K562 (cell line): ENCODE results near the gene ST7. TPM values are rescaled to one million over a fixed set of nuclear protein-coding genes. Genes with fewer than 3 reads are reported as not detected.

Source experiments
- ATAC-seq: fragments of 200-7000 bp; cut with Tn5 transposase; 3 replicates; pipeline ENCODE4 v1.9.1; 2020; ENCODE audit warnings: moderate library complexity
- BruUV-seq: library from RNA; stranded (reverse); fragments of 400-500 nt; replicated peaks from 2 replicates; lab custom pipeline; 2021; lab: Mats Ljungman, UMichigan
- CTCF ChIA-PET: fragments of 300-600 bp; formaldehyde crosslinking; extraction: SDS; loops from one replicate; lab custom pipeline; 2021; ENCODE audit warnings: low intra/inter-chr PET ratio; lab: Yijun Ruan, JAX
- POLR2A ChIA-PET: fragments of 300-600, 350-650 bp; sonication (Branson Sonifier 250); formaldehyde crosslinking; extraction: SDS; loops from one replicate; lab custom pipeline; 2021; ENCODE audit warnings: antibody characterized with exemption, inconsistent platforms; lab: Yijun Ruan, JAX
- DNase-seq, 4 experiments: peaks; one replicate each; pipeline versions ENCODE4 v3.0.0 to v3.0.0-alpha.2; 2011 to 2018; ENCODE audit warnings: low spot score in 3 of 4, mixed read lengths in 3 of 4; ENCODE audit errors: extremely low read depth in 1 of 4
- FAIRE-seq: peaks from 2 replicates; lab custom pipeline; 2011; peaks lifted over from hg19 to GRCh38; lab: Jason Lieb, UNC
- H2AFZ ChIP-seq: 2 replicates; pipeline ENCODE4 v1.6.0; 2011; ENCODE audit warnings: low read depth, low read length, control low read depth, inconsistent platforms
- H3K27ac ChIP-seq: fragments of 200-600 bp; 3 replicates; pipeline ENCODE4 v1.8.0; 2011; ENCODE audit warnings: low read depth, mild to moderate bottlenecking, control low read depth, inconsistent platforms, low read length, moderate library complexity, mixed read lengths; ENCODE audit errors: extremely low read depth
- H3K27me3 ChIP-seq, 2 experiments: fragments of 300-600 bp in 1 of 2; 2 replicates in 1 of 2; 3 replicates in 1 of 2; pipeline versions ENCODE4 v1.6.0 to v1.8.0; 2011; ENCODE audit warnings: inconsistent platforms in 2 of 2, low read length in 2 of 2, mild to moderate bottlenecking in 1 of 2, mixed read lengths in 1 of 2, moderate library complexity in 1 of 2; ENCODE audit not compliant: control insufficient read depth in 2 of 2, insufficient read depth in 2 of 2
- H3K36me3 ChIP-seq: fragments of 300-600 bp; 3 replicates; pipeline ENCODE4 v1.8.0; 2011; ENCODE audit warnings: mild to moderate bottlenecking, low read length, inconsistent platforms; ENCODE audit not compliant: control insufficient read depth, insufficient read depth
- H3K4me1 ChIP-seq, 2 experiments: fragments of 200-600 bp in 1 of 2; replicated peaks in 1 of 2; 2 replicates in 1 of 2; 3 replicates in 1 of 2; pipeline versions ENCODE4 v1.5.1 to v1.8.0; 2011; ENCODE audit warnings: inconsistent platforms in 2 of 2, low read length in 2 of 2, mild to moderate bottlenecking in 1 of 2, mixed read lengths in 1 of 2, moderate library complexity in 1 of 2; ENCODE audit not compliant: control insufficient read depth in 2 of 2, insufficient read depth in 2 of 2
- H3K4me2 ChIP-seq: 2 replicates; pipeline ENCODE4 v1.6.1; 2011; ENCODE audit warnings: low read length, control low read depth, inconsistent platforms, mixed read lengths; ENCODE audit not compliant: insufficient read depth
- H3K4me3 ChIP-seq: fragments of 200-600 bp; sonication (generic), shearing (Covaris generic); 2 replicates; pipeline ENCODE4 v1.5.1; 2016; ENCODE audit warnings: control low read depth, inconsistent platforms
- H3K79me2 ChIP-seq: fragments of 200-600 bp; 3 replicates; pipeline ENCODE4 v1.8.0; 2011; ENCODE audit warnings: low read length, inconsistent platforms; ENCODE audit not compliant: control insufficient read depth, insufficient read depth
- H3K9ac ChIP-seq, 2 experiments: 2 replicates each; pipeline versions ENCODE4 v1.6.0 to v1.6.1; 2011; ENCODE audit warnings: low read depth in 2 of 2, low read length in 2 of 2, control low read depth in 1 of 2, inconsistent platforms in 1 of 2, mild to moderate bottlenecking in 1 of 2, mixed read lengths in 1 of 2; ENCODE audit not compliant: insufficient read depth in 1 of 2
- H3K9me1 ChIP-seq: one replicate; pipeline ENCODE4 v1.6.0; 2011; ENCODE audit warnings: inconsistent platforms, mild to moderate bottlenecking, low read length, moderate library complexity; ENCODE audit not compliant: control insufficient read depth, insufficient read depth
- H3K9me3 ChIP-seq: replicated peaks from 2 replicates; pipeline ENCODE4 v1.5.1; 2011; ENCODE audit warnings: low read depth, low read length, inconsistent platforms; ENCODE audit not compliant: control insufficient read depth, insufficient read depth
- H4K20me1 ChIP-seq: replicated peaks from 2 replicates; pipeline ENCODE4 v1.6.1; 2011; ENCODE audit warnings: low read length, inconsistent platforms, mixed read lengths; ENCODE audit not compliant: control insufficient read depth, insufficient read depth
- CBX3 ChIP-seq, 2 experiments: IDR thresholded peaks; 1 replicate in 1 of 2; 2 replicates in 1 of 2; pipeline ENCODE4 v1.6.1; 2012; ENCODE audit warnings: inconsistent platforms in 2 of 2, low read length in 2 of 2, borderline replicate concordance in 1 of 2, control low read depth in 1 of 2
- FOXK2 ChIP-seq, 2 experiments: fragments of 450-650 bp; IDR thresholded peaks in 1 of 2; conservative IDR thresholded peaks in 1 of 2; 2 replicates each; pipeline ENCODE4 v1.6.1; 2016; ENCODE audit warnings: low read depth in 2 of 2, mild to moderate bottlenecking in 1 of 2
- GATA2 ChIP-seq: sonication (generic); formaldehyde crosslinking; IDR thresholded peaks from 2 replicates; pipeline ENCODE4 v1.4.0; 2020; ENCODE audit warnings: mild to moderate bottlenecking, missing genetic modification reagents
- JUNB ChIP-seq: fragments of 450-650 bp; formaldehyde crosslinking; conservative IDR thresholded peaks from 2 replicates; pipeline ENCODE4 v1.4.0; 2020; ENCODE audit warnings: mild to moderate bottlenecking
- KAT7 ChIP-seq: sonication (generic); formaldehyde crosslinking; IDR thresholded peaks from 2 replicates; pipeline ENCODE4 v1.8.0; 2022; ENCODE audit warnings: missing genetic modification reagents, mild to moderate bottlenecking, borderline replicate concordance
- SLC30A9 ChIP-seq: fragments of 250-450 bp; sonication (Bioruptor Pico); IDR thresholded peaks from 2 replicates; pipeline ENCODE4 v1.8.0; 2022; ENCODE audit warnings: mild to moderate bottlenecking, moderate library complexity
- SMAD4 ChIP-seq: fragments of 250-450 bp; sonication (Bioruptor Pico); conservative IDR thresholded peaks from 2 replicates; pipeline ENCODE4 v1.8.0; 2021; ENCODE audit warnings: inconsistent platforms, mild to moderate bottlenecking, moderate library complexity
- TCF7L2 ChIP-seq: fragments of 150-350 bp; IDR thresholded peaks from 2 replicates; pipeline ENCODE4 v1.6.1; 2016; ENCODE audit warnings: low read depth, mild to moderate bottlenecking, low read length, moderate library complexity
- TGIF2 ChIP-seq: sonication (generic); formaldehyde crosslinking; IDR thresholded peaks from 2 replicates; pipeline ENCODE4 v1.8.1; 2022; ENCODE audit warnings: mild to moderate bottlenecking, missing genetic modification reagents, moderate library complexity
- ZBTB43 ChIP-seq: sonication (generic); formaldehyde crosslinking; IDR thresholded peaks from 2 replicates; pipeline ENCODE4 v1.8.0; 2023; ENCODE audit warnings: mild to moderate bottlenecking, missing genetic modification reagents
- ZNF408 ChIP-seq: fragments of 250-450 bp; sonication (Bioruptor Pico); IDR thresholded peaks from 2 replicates; pipeline ENCODE4 v1.4.0; 2020; ENCODE audit warnings: low read depth, mild to moderate bottlenecking, moderate library complexity
- ZNF551 ChIP-seq: fragments of 250-450 bp; sonication (Bioruptor Pico); IDR thresholded peaks from 2 replicates; pipeline ENCODE4 v1.5.0; 2021; ENCODE audit warnings: mild to moderate bottlenecking, moderate library complexity
- ZNF584 ChIP-seq: fragments of 200-800 bp; sonication (Bioruptor generic); IDR thresholded peaks from 2 replicates; pipeline ENCODE4 v1.6.1; 2016; ENCODE audit warnings: low read depth, mild to moderate bottlenecking, missing genetic modification characterization, missing compliant biosample characterization
- ZNF644 ChIP-seq: fragments of 200-800 bp; sonication (Bioruptor generic); IDR thresholded peaks from 2 replicates; pipeline ENCODE4 v1.6.1; 2016; ENCODE audit warnings: low read depth, missing genetic modification characterization, missing compliant biosample characterization
- WGBS: fragments of 100-300 bp; shearing (Covaris generic); methylation state at CpG from one replicate; pipeline ENCODE4 v1.1.6; 2016; ENCODE audit warnings: low coverage, mixed read lengths; ENCODE audit not compliant: insufficient coverage; ENCODE audit errors: missing lambda C conversion rate; 5-methylcytosine and 5-hydroxymethylcytosine counted together
- in situ Hi-C: fragments of 300-500 bp; cut with MboI; formaldehyde crosslinking; loops from 4 replicates; pipeline ENCODE4 v1.15.0; 2018; ENCODE audit warnings: inconsistent platforms, mixed read lengths
- intact Hi-C: fragments of 100-400 bp; cut with micrococcal nuclease; formaldehyde crosslinking; loops from 2 replicates; pipeline ENCODE4 v1.14.2; 2022
- polyA plus RNA-seq, 8 experiments: library from polyadenylated mRNA; depleted of rRNA in 4 of 8; stranded (reverse) in 5 of 8; unstranded in 3 of 8; fragments of >200 nt; fragmentation: Nextera tagmentation in 2 of 8; fragmentation: Illumina TruSeq in 1 of 8; extraction: Ambion mirVana in 2 of 8; extraction: Trizol in 1 of 8; gene quantifications; 2 replicates each; pipeline versions ENCODE4 v1.2.1 to v1.2.3, GENCODE V29; 2011 to 2014; ENCODE audit warnings: inconsistent platforms in 1 of 8, missing spikeins in 1 of 8
- total RNA-seq, 7 experiments: library from RNA; depleted of rRNA in 6 of 7; stranded (reverse); fragments of >200 nt in 6 of 7; fragmentation: Illumina TruSeq in 2 of 7; extraction: Trizol in 2 of 7; gene quantifications; 2 replicates each; pipeline versions ENCODE4 v1.2.1 to v1.2.3, GENCODE V29; 2011 to 2021; ENCODE audit warnings: low replicate concordance in 1 of 7
- TF ChIP-seq, protein P1 (sequence below): fragments of 450-650 bp; conservative IDR thresholded peaks from 2 replicates; pipeline ENCODE4 v1.6.1; 2016; ENCODE audit warnings: missing genetic modification characterization, low read depth, mild to moderate bottlenecking, missing compliant biosample characterization, moderate library complexity

Gene ST7
- total and polyA plus RNA-seq, 9 of the 15 experiments (the other 6 are each of a cell fraction or from before 2014, with no cell fraction given), result 23.9 to 56.3 (median 36.9) TPM

GRCh38 chr7:117135553-117135891, 182.2 kb downstream of the ST7 start:
- no peak for FAIRE-seq
- Histone ChIP-seq H3K27me3 (no peaks in the 10 kb centered on the region), H3K4me2 (no peak overlapping the region), H3K36me3 (peaks cover 95% of the 10 kb centered on the region), H3K27ac (no peak overlapping the region), H3K4me1 (no peaks in the 10 kb centered on the region), H3K9me3 (no peaks in the 10 kb centered on the region), H3K9ac (no peak overlapping the region), H3K4me3 (no peak overlapping the region), H4K20me1 (no peaks in the 10 kb centered on the region), H2AFZ (no peak overlapping the region), H3K79me2 (no peaks in the 10 kb centered on the region), H3K9me1 (no peaks in the 10 kb centered on the region)
- CTCF ChIA-PET, result no interaction called here
- in situ Hi-C loops, result no loop called here
- no peak for ATAC-seq
- BruUV-seq, result no TSS peak
- intact Hi-C loops, result no loop called here
- no peak for DNase-seq
- TF ChIP-seq ZNF644 (tag) (no peak), KAT7 (CRISPR knock-in tag) (0 out of 2 replicates have a peak, but pooled peaks have one; percentile 29)
- POLR2A ChIA-PET, result interaction anchor here (0.7 to 3.3 kb wide), 5 partner anchors 10 to 206 kb away, joined by 3 to 11 read pairs (median 4); no protein-coding TSS in a partner anchor
- 100% methylated on average over 1 of the region's 1 CpG for WGBS

GRCh38 chr7:117137868-117138267, 184.6 kb downstream of the ST7 start:
- POLR2A ChIA-PET, result interaction anchor here (0.6 to 1.0 kb wide), 2 partner anchors 8 to 336 kb away, joined by 3 read pairs; no protein-coding TSS in a partner anchor
- BruUV-seq, result no TSS peak
- TF ChIP-seq FOXK2 (conservative IDR thresholded peaks at IDR 0.05 in 1 of 2, IDR thresholded peaks at IDR 0.05 in 1 of 2; ENCODE audit: low read depth in 2 of 2), result no peak
- no peak for TF ChIP-seq TGIF2 (CRISPR knock-in tag)
- TF ChIP-seq ZNF551 (CRISPR knock-in tag), result no peak
- no peak for TF ChIP-seq SLC30A9 (CRISPR knock-in tag)
- no peak for TF ChIP-seq JUNB (CRISPR knock-in tag)
- TF ChIP-seq ZNF584 (CRISPR knock-in tag), result no peak
- TF ChIP-seq, protein P1, sequence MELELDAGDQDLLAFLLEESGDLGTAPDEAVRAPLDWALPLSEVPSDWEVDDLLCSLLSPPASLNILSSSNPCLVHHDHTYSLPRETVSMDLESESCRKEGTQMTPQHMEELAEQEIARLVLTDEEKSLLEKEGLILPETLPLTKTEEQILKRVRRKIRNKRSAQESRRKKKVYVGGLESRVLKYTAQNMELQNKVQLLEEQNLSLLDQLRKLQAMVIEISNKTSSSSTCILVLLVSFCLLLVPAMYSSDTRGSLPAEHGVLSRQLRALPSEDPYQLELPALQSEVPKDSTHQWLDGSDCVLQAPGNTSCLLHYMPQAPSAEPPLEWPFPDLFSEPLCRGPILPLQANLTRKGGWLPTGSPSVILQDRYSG, result no peak
- TF ChIP-seq SMAD4 (CRISPR knock-in tag), result no peak
- no peak for TF ChIP-seq GATA2 (CRISPR knock-in tag)
- TF ChIP-seq ZBTB43, result no peak
- TF ChIP-seq TCF7L2, result no peak
- TF ChIP-seq ZNF408 (CRISPR knock-in tag), result no peak
- no peak for TF ChIP-seq CBX3 (IDR thresholded peaks at IDR 0.05; ENCODE audit: borderline replicate concordance in 1 of 2, low read length in 2 of 2)

More at GRCh38 chr7:117137868-117138267, 184.6 kb downstream of the ST7 start:
- Histone ChIP-seq H3K4me3 (no peak overlapping the region), H3K27ac (no peak overlapping the region), H3K79me2 (no peaks in the 10 kb centered on the region), H3K4me2 (no peak overlapping the region), H3K27me3 (no peaks in the 10 kb centered on the region), H3K9me1 (no peaks in the 10 kb centered on the region), H3K9ac (no peak overlapping the region), H3K36me3 (peaks cover 89% of the 10 kb centered on the region), H4K20me1 (no peaks in the 10 kb centered on the region), H3K4me1 (no peaks in the 10 kb centered on the region), H3K9me3 (no peaks in the 10 kb centered on the region), H2AFZ (no peak overlapping the region)
- CTCF ChIA-PET, result no interaction called here
- in situ Hi-C loops, result no loop called here
- 95% methylated on average over 3 of the region's 3 CpGs for WGBS
- no peak for FAIRE-seq
- no peak for ATAC-seq
- intact Hi-C loops, result no loop called here
- DNase-seq, result no peak
